PFSK-1 (cell line): ENCODE results near the gene CEP63.

Experiments used
- POLR2AphosphoS5 ChIP-seq: IDR thresholded peaks from 2 replicates; pipeline ENCODE4 v1.6.1; 2012; ENCODE audit warnings: low read depth, mild to moderate bottlenecking, control low read depth, low read length, moderate library complexity
- SIN3A ChIP-seq: IDR thresholded peaks from 2 replicates; pipeline ENCODE4 v1.6.1; 2012; ENCODE audit warnings: mild to moderate bottlenecking, low read length, moderate library complexity, borderline replicate concordance; ENCODE audit not compliant: insufficient read depth
- TAF1 ChIP-seq: IDR thresholded peaks from 2 replicates; pipeline ENCODE4 v1.6.1; 2012; ENCODE audit warnings: low read length, control low read depth, borderline replicate concordance; ENCODE audit not compliant: insufficient read depth
- TF ChIP-seq, protein P1 (sequence below), 2 experiments: IDR thresholded peaks; 2 replicates each; pipeline versions ENCODE4 v1.6.1 to v1.8.0; 2011 to 2012; ENCODE audit warnings: low read depth in 2 of 2, low read length in 2 of 2, control low read depth in 1 of 2, inconsistent platforms in 1 of 2, mild to moderate bottlenecking in 1 of 2, moderate library complexity in 1 of 2; ENCODE audit not compliant: insufficient read depth in 1 of 2

DNA sequence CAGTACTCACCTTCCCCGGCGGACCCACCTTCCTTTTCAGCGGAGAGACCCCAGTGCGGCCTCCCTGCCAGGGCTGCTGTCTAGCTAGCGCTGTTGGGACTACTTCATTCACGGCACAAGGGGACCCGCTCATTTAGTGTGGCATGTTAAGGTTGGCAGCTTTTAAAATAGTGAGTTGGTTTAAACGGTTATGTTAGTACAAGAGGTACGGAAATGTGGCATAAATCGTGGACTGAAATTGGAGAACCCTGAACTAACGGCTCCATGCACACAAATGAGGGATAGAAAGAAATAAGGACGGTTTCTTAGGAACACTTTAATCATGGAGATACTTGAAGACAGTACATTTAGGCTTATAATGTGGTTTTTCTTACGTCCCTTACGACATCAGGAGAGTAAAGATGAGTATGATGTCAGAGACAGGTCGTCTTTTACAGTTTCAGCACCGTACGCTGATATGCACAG is 752 bp downstream of the CEP63 start:
- no peak for TF ChIP-seq POLR2AphosphoS5
- TF ChIP-seq, protein P1, sequence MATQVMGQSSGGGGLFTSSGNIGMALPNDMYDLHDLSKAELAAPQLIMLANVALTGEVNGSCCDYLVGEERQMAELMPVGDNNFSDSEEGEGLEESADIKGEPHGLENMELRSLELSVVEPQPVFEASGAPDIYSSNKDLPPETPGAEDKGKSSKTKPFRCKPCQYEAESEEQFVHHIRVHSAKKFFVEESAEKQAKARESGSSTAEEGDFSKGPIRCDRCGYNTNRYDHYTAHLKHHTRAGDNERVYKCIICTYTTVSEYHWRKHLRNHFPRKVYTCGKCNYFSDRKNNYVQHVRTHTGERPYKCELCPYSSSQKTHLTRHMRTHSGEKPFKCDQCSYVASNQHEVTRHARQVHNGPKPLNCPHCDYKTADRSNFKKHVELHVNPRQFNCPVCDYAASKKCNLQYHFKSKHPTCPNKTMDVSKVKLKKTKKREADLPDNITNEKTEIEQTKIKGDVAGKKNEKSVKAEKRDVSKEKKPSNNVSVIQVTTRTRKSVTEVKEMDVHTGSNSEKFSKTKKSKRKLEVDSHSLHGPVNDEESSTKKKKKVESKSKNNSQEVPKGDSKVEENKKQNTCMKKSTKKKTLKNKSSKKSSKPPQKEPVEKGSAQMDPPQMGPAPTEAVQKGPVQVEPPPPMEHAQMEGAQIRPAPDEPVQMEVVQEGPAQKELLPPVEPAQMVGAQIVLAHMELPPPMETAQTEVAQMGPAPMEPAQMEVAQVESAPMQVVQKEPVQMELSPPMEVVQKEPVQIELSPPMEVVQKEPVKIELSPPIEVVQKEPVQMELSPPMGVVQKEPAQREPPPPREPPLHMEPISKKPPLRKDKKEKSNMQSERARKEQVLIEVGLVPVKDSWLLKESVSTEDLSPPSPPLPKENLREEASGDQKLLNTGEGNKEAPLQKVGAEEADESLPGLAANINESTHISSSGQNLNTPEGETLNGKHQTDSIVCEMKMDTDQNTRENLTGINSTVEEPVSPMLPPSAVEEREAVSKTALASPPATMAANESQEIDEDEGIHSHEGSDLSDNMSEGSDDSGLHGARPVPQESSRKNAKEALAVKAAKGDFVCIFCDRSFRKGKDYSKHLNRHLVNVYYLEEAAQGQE (IDR thresholded peaks at IDR 0.05; ENCODE audit: insufficient read depth in 1 of 2, low read depth in 2 of 2, low read length in 2 of 2), result no peak
- no peak for TF ChIP-seq SIN3A
- TF ChIP-seq TAF1, result no peak
